Astrocyte (in vitro differentiated cells and primary cell): ENCODE measurements around the gene PTPN3.

Experiments
- EZH2 ChIP-seq: IDR thresholded peaks from 2 replicates; pipeline ENCODE4 v1.6.1; 2012; ENCODE audit warnings: mild to moderate bottlenecking, low read length, inconsistent platforms; ENCODE audit not compliant: insufficient read depth
- TF ChIP-seq, protein P1 (sequence below): IDR thresholded peaks from 2 replicates; pipeline ENCODE4 v1.5.1; 2011; ENCODE audit warnings: low read depth, mild to moderate bottlenecking, inconsistent platforms, low read length, moderate library complexity; ENCODE audit not compliant: insufficient read depth

DNA sequence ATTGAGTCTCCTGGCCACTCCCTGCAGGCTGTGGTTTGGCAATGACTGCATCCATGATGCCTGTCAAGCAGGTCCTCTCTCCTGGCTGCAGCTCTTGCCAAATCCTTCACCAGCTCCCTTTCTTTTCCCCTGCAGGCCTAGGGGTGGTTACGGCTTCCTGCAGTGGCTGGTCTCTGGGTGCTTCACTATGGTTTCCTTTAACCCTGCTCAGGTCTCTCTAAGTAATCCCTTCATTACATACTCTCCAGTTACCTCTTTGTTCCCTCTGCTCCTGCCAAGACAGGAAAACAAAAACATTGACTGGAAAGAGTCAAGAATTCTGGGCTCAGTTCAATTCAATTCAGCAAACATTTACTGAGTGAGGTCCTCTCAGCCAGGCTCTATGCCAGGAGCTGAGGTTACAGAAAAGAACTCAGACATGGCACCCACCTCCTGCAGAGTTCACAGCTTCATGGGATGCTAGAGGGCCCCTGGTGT is 19.8 kb upstream of the PTPN3 start:
- TF ChIP-seq, protein P1, sequence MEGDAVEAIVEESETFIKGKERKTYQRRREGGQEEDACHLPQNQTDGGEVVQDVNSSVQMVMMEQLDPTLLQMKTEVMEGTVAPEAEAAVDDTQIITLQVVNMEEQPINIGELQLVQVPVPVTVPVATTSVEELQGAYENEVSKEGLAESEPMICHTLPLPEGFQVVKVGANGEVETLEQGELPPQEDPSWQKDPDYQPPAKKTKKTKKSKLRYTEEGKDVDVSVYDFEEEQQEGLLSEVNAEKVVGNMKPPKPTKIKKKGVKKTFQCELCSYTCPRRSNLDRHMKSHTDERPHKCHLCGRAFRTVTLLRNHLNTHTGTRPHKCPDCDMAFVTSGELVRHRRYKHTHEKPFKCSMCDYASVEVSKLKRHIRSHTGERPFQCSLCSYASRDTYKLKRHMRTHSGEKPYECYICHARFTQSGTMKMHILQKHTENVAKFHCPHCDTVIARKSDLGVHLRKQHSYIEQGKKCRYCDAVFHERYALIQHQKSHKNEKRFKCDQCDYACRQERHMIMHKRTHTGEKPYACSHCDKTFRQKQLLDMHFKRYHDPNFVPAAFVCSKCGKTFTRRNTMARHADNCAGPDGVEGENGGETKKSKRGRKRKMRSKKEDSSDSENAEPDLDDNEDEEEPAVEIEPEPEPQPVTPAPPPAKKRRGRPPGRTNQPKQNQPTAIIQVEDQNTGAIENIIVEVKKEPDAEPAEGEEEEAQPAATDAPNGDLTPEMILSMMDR, result no peak
- no peak for TF ChIP-seq EZH2
